Thyroid gland (tissue), 4 donors: ENCODE data around the gene RAP1A. TPM values are rescaled to one million over a fixed set of nuclear protein-coding genes. Genes with fewer than 3 reads are reported as not detected.
"Not testable (repeated sequence)": the region's sequence is repeated elsewhere in the genome, so short reads cannot be mapped to it uniquely, and the experiment has no call there.

Source experiments
- DNase-seq, 2 donors: peaks; one replicate each; pipeline ENCODE4 v3.0.0-alpha.2; 2019
- H3K27ac ChIP-seq, 3 donors: fragments of 200-600 bp; sonication (generic); 1 replicate in 2 of 3; 2 replicates in 1 of 3; pipeline ENCODE4 v1.5.1; 2016 to 2019; ENCODE audit warnings: mild to moderate bottlenecking in 1 of 3, moderate library complexity in 1 of 3
- H3K27me3 ChIP-seq: fragments of 200-600 bp; sonication (generic); one replicate; pipeline ENCODE4 v1.5.1; 2019
- H3K36me3 ChIP-seq, 2 donors: fragments of 200-600 bp; sonication (generic); one replicate each; pipeline ENCODE4 v1.5.1; 2016 to 2019
- H3K4me1 ChIP-seq, 2 donors: fragments of 200-600 bp; sonication (generic); one replicate each; pipeline ENCODE4 v1.5.1; 2017 to 2019
- H3K4me3 ChIP-seq, 3 donors: fragments of 200-600 bp; sonication (generic); replicated peaks in 1 of 3; 1 replicate in 2 of 3; 2 replicates in 1 of 3; pipeline ENCODE4 v1.5.1; 2016; ENCODE audit warnings: mild to moderate bottlenecking in 1 of 3
- H3K9me3 ChIP-seq: fragments of 200-600 bp; sonication (generic); one replicate; pipeline ENCODE4 v1.5.1; 2017
- CTCF ChIP-seq, 6 experiments: fragments of 200-600 bp in 3 of 6; fragments of 450-650 bp in 3 of 6; sonication (generic) in 3 of 6; IDR thresholded peaks; one replicate each; pipeline ENCODE4 v1.5.1; 2016 to 2019; ENCODE audit warnings: antibody characterized with exemption in 6 of 6, mild to moderate bottlenecking in 2 of 6, inconsistent platforms in 1 of 6, moderate library complexity in 1 of 6
- POLR2A ChIP-seq, 2 donors: fragments of 450-650 bp; IDR thresholded peaks; one replicate each; pipeline ENCODE4 v1.6.1; 2017; ENCODE audit warnings: antibody characterized with exemption in 2 of 2, mild to moderate bottlenecking in 2 of 2, moderate library complexity in 1 of 2
- WGBS, 2 donors: methylation state at CpG; one replicate each; pipeline ENCODE4 v1.1.5; 2017; 5-methylcytosine and 5-hydroxymethylcytosine counted together
- intact Hi-C: fragments of 100-400 bp; cut with DNase I; formaldehyde crosslinking; loops from one replicate; pipeline ENCODE4 v1.15.1; 2023
- total RNA-seq, 4 donors: library from RNA; depleted of rRNA; stranded (reverse); fragments of >200 nt; gene quantifications; one replicate each; pipeline ENCODE4 v1.2.3, GENCODE V29; 2016

Gene RAP1A
- total RNA-seq, 4 donors from 2014 or later = 54.2 to 91.7 (median 71.9) TPM

GRCh38 chr1:111739925-111740765, 120.6 kb downstream of the RAP1A start:
- no peaks in the 10 kb centered on the region for H3K36me3 ChIP-seq
- WGBS, 2 donors = 3 to 7% methylated on average over 27 to 50 of the region's 63 CpGs
- H3K27me3 ChIP-seq = no peaks in the 10 kb centered on the region
- intact Hi-C loops = no loop called here
- peaks cover 9 to 20% of the 10 kb centered on the region in 2 donors for H3K4me1 ChIP-seq
- no peaks in the 10 kb centered on the region for H3K9me3 ChIP-seq
- H3K4me3 ChIP-seq = peak overlapping the region in 2 of 3 donors; percentile 41 to 64
- DNase-seq = peak; percentile 60 to 71
- H3K27ac ChIP-seq = peak overlapping the region; percentile 89 to 97 (median 96)
- TF ChIP-seq POLR2A (IDR thresholded peaks at IDR 0.05) (no peak), CTCF (IDR thresholded peaks at IDR 0.05) (no peak)

GRCh38 chr1:111742292-111742691, 122.7 kb downstream of the RAP1A start:
- H3K27ac ChIP-seq, intact Hi-C loops, H3K9me3 ChIP-seq, H3K4me3 ChIP-seq, DNase-seq, H3K27me3 ChIP-seq, H3K36me3 ChIP-seq: not testable (repeated sequence)
- peaks cover 9 to 13% of the 10 kb centered on the region in 2 donors for H3K4me1 ChIP-seq
- WGBS, 2 donors = 95 to 96% methylated on average over 14 of the region's 14 CpGs

- peaks cover 7 to 9% of the 10 kb centered on the region in 2 donors for H3K4me1 ChIP-seq
- TF ChIP-seq POLR2A (IDR thresholded peaks at IDR 0.05) (no peak), CTCF (IDR thresholded peaks at IDR 0.05) (no peak)
- no peaks in the 10 kb centered on the region for H3K27me3 ChIP-seq
- H3K9me3 ChIP-seq = no peaks in the 10 kb centered on the region
- intact Hi-C loops = no loop called here
- no peak overlapping the region for H3K27ac ChIP-seq
- WGBS, 2 donors = 77 to 87% methylated on average over 5 of the region's 5 CpGs
- no peaks in the 10 kb centered on the region for H3K36me3 ChIP-seq
- DNase-seq = no peak
- no peak overlapping the region for H3K4me3 ChIP-seq
Observed at GRCh38 chr1:111742938-111743549, 123.5 kb downstream of the RAP1A start.

GRCh38 chr1:111743679-111744101, 124.1 kb downstream of the RAP1A start:
- WGBS, 2 donors = 71 to 74% methylated on average over 3 of the region's 3 CpGs
- intact Hi-C loops = no loop called here
- no peak overlapping the region for H3K27ac ChIP-seq
- TF ChIP-seq POLR2A (IDR thresholded peaks at IDR 0.05) = no peak
- no peak for TF ChIP-seq CTCF (IDR thresholded peaks at IDR 0.05)
- no peak overlapping the region for H3K4me3 ChIP-seq
- no peaks in the 10 kb centered on the region for H3K36me3 ChIP-seq
- peaks cover 3 to 9% of the 10 kb centered on the region in 2 donors for H3K4me1 ChIP-seq
- H3K9me3 ChIP-seq = no peaks in the 10 kb centered on the region
- no peak for DNase-seq
- no peaks in the 10 kb centered on the region for H3K27me3 ChIP-seq

GRCh38 chr1:111745675-111746613, 126.4 kb downstream of the RAP1A start:
- 89 to 90% methylated on average over 9 of the region's 9 CpGs for WGBS, 2 donors
- Histone ChIP-seq H3K36me3 (no peaks in the 10 kb centered on the region), H3K27ac (no peak overlapping the region), H3K27me3 (no peaks in the 10 kb centered on the region), H3K4me3 (no peak overlapping the region), H3K4me1 (no peaks in the 10 kb centered on the region), H3K9me3 (no peaks in the 10 kb centered on the region)
- TF ChIP-seq CTCF (IDR thresholded peaks at IDR 0.05) = no peak
- no peak for TF ChIP-seq POLR2A (IDR thresholded peaks at IDR 0.05)
- intact Hi-C loops = no loop called here
- no peak for DNase-seq
